ENCODE data around the gene PRPF39.

PRPF39 gene

DNA sequence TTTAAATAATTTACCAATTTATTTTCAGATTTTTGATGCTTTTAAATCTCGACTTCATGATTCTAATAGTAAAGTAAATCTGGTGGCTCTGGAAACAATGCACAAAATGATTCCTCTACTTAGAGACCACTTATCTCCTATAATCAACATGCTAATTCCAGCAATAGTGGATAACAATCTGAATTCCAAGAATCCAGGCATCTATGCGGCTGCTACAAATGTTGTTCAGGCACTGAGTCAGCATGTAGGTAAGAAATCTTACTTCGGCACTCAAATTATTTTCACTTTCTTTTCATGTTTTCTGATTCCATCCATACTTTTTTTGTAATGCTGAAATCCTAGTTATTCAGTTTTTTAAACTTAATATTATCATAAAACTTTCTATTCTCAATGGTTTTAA, 15.5 kb upstream of the PRPF39 start:
- TF ChIP-seq TEAD4 (IDR thresholded peaks at IDR 0.05) (no peak), CEBPB (IDR thresholded peaks at IDR 0.05) (no peak)
- TF ChIP-seq, protein P1, sequence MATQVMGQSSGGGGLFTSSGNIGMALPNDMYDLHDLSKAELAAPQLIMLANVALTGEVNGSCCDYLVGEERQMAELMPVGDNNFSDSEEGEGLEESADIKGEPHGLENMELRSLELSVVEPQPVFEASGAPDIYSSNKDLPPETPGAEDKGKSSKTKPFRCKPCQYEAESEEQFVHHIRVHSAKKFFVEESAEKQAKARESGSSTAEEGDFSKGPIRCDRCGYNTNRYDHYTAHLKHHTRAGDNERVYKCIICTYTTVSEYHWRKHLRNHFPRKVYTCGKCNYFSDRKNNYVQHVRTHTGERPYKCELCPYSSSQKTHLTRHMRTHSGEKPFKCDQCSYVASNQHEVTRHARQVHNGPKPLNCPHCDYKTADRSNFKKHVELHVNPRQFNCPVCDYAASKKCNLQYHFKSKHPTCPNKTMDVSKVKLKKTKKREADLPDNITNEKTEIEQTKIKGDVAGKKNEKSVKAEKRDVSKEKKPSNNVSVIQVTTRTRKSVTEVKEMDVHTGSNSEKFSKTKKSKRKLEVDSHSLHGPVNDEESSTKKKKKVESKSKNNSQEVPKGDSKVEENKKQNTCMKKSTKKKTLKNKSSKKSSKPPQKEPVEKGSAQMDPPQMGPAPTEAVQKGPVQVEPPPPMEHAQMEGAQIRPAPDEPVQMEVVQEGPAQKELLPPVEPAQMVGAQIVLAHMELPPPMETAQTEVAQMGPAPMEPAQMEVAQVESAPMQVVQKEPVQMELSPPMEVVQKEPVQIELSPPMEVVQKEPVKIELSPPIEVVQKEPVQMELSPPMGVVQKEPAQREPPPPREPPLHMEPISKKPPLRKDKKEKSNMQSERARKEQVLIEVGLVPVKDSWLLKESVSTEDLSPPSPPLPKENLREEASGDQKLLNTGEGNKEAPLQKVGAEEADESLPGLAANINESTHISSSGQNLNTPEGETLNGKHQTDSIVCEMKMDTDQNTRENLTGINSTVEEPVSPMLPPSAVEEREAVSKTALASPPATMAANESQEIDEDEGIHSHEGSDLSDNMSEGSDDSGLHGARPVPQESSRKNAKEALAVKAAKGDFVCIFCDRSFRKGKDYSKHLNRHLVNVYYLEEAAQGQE (IDR thresholded peaks at IDR 0.05; ENCODE audit: low read depth), result no peak

DNA sequence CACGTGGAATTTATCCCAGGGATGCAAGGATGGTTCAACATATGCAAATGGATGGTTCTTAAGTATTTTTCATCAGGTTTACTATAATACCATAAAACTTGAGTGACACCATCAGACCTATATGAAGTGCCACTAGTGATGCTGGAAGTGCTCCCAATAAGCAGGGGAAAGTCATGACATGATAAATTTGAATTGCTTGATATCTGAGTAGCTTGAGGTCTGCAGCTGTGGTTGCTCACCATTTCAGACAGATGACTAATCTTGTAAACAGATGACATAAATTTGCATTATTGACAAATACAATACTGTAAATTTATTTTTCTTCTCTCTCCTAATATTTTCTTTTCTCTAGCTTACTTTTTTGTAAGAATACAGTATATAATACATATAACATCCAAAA, 13.7 kb upstream of the PRPF39 start:
- TF ChIP-seq TCF12 (IDR thresholded peaks at IDR 0.05; ENCODE audit: low read depth) (no peak), EGR1 (IDR thresholded peaks at IDR 0.05) (no peak), CEBPB (IDR thresholded peaks at IDR 0.05) (no peak), NFIC (IDR thresholded peaks at IDR 0.05) (no peak)

DNA sequence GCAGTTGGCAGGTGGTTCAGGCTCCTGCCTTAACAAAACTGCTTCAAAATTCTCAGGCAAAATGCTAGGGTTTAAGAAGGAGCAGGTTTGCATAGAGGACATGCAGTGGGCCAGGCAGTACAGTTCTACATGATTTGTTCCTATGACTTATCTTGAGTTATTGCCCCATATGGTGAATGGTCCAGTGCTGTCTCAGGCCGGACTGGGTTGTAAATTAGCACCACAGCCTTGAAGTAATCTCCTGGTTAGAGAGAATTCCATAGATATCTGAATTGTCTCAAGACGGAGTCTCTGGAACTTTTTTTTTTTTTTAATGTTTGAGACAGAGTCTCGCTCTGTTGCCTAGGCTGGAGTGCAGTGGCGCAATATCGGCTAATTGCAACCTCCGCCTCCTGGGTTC, 11.8 kb upstream of the PRPF39 start:
- TF ChIP-seq FOXM1 (IDR thresholded peaks at IDR 0.05; ENCODE audit: borderline replicate concordance, low read depth), result no peak
- TF ChIP-seq RAD21 (IDR thresholded peaks at IDR 0.05; ENCODE audit: low read depth), result no peak
- TF ChIP-seq CREB1 (IDR thresholded peaks at IDR 0.05; ENCODE audit: low read depth), result no peak
- no peak for TF ChIP-seq ZBTB7A (IDR thresholded peaks at IDR 0.05; ENCODE audit: low read depth)
- no peak for TF ChIP-seq EGR1 (IDR thresholded peaks at IDR 0.05)
- TF ChIP-seq EP300 (IDR thresholded peaks at IDR 0.05; ENCODE audit: borderline replicate concordance), result no peak
- no peak for TF ChIP-seq TCF12 (IDR thresholded peaks at IDR 0.05; ENCODE audit: low read depth)
- TF ChIP-seq CEBPB (IDR thresholded peaks at IDR 0.05), result no peak
- TF ChIP-seq, protein P2, sequence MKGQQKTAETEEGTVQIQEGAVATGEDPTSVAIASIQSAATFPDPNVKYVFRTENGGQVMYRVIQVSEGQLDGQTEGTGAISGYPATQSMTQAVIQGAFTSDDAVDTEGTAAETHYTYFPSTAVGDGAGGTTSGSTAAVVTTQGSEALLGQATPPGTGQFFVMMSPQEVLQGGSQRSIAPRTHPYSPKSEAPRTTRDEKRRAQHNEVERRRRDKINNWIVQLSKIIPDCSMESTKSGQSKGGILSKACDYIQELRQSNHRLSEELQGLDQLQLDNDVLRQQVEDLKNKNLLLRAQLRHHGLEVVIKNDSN (IDR thresholded peaks at IDR 0.05), result no peak

DNA sequence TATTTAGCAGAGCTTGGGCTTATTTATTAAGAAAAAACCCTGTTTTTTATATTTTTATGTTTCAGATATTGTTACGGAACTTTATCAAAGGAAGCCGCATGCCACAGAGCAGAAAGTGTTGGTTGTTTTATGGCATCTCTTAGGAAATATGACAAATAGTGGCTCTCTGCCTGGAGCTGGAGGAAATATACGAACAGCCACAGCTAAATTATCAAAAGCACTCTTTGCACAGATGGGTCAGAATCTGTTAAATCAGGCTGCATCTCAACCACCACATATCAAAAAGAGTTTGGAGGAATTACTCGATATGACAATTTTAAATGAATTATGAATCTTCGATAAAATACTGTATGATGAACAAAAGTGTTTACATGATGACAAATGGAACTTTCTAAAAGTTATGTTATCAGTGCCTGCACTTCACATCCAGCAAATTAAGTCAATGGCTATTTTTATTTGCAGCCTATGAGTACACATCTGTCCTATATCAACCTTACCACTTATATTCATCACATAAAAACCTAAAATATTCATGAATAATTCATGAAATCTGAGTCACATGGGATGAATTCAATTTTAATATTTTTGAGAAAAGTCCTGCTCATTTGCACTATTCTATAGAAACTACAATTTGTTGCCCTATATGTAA, 10.6 kb upstream of the PRPF39 start:
- TF ChIP-seq, protein P1 (IDR thresholded peaks at IDR 0.05; ENCODE audit: low read depth), result no peak
- TF ChIP-seq ZBTB7A (IDR thresholded peaks at IDR 0.05; ENCODE audit: low read depth) (no peak), YY1 (IDR thresholded peaks at IDR 0.05; ENCODE audit: low read depth) (no peak)

DNA sequence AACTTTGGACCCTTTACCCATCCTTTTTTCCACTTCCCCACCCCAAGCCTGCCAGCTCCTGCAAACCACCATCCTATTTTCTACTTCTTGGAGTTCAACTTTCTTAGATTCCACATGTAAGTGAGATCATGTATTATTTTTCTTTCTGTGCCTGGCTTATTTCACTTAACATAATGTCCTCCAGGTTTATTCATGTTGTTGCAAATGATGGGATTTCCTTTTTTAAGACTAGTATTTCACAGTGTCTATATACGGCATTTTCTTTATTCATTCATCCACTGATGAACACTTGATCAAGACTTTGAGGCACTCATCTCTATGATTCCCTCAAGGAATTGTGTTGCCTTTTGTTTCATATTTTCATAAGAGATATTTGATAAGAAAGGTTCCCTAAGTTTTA, 5.6 kb upstream of the PRPF39 start:
- TF ChIP-seq, protein P3, sequence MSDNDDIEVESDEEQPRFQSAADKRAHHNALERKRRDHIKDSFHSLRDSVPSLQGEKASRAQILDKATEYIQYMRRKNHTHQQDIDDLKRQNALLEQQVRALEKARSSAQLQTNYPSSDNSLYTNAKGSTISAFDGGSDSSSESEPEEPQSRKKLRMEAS (IDR thresholded peaks at IDR 0.05), result no peak
- TF ChIP-seq NFIC (IDR thresholded peaks at IDR 0.05) (no peak), EGR1 (IDR thresholded peaks at IDR 0.05) (no peak), TAF1 (IDR thresholded peaks at IDR 0.05; ENCODE audit: low read depth) (no peak), RAD21 (IDR thresholded peaks at IDR 0.05; ENCODE audit: low read depth) (no peak), CREB1 (IDR thresholded peaks at IDR 0.05; ENCODE audit: low read depth) (no peak), YY1 (IDR thresholded peaks at IDR 0.05; ENCODE audit: low read depth) (no peak)
- TF ChIP-seq, protein P2 (IDR thresholded peaks at IDR 0.05), result no peak
- TF ChIP-seq, protein P1 (IDR thresholded peaks at IDR 0.05; ENCODE audit: low read depth), result no peak

DNA sequence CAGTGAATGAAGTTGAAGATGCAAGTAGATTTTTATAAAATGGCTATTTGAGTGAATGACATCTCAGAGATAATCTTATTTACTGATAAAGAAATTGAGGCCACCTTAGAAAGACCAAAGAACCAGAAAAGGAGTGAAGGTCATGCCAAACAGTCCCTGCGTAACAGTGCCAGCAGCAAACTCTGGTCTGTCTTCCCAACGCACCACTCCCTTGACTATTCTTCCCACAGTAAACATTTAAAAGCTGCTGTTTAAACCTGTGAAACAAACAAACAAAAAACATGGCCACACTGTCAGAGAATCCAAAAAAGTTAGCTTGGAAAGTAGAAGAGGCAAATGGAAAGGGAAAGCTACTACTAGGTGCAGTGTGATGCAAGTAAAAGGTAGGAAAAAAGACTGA, 1.5 kb upstream of the PRPF39 start:
- no peak for TF ChIP-seq CEBPB (IDR thresholded peaks at IDR 0.05)
